ENCODE data around the gene RERE. TPM values are rescaled to one million over a fixed set of nuclear protein-coding genes. Genes with fewer than 3 reads are reported as not detected.

The RERE gene
- polyA plus RNA-seq, 1 of the 3 experiments (the other 2 are of a cell fraction) = 8.1 TPM

GRCh38 chr1:8674481-8674880, 143.0 kb downstream of the RERE start:
- H3K9ac ChIP-seq = no peak overlapping the region
- no peak overlapping the region; the same call in 1 of the 2 replicates for H2AFZ ChIP-seq (ENCODE audit: low read depth)
- H4K20me1 ChIP-seq (ENCODE audit: insufficient read depth) = peaks cover 56% of the 10 kb centered on the region
- H3K4me3 ChIP-seq (ENCODE audit: low read depth in 2 of 2, low read length in 1 of 2) = no peak overlapping the region
- H3K27me3 ChIP-seq (ENCODE audit: insufficient read depth) = no peaks in the 10 kb centered on the region
- 95% methylated on average over 4 of the region's 4 CpGs for WGBS (ENCODE audit: low lambda C conversion rate)
- H3K4me2 ChIP-seq = 0 out of 2 replicates have a peak overlapping the region, but pooled peaks have one; percentile 24
- DNase-seq = no peak
- CTCF ChIA-PET = interaction anchor here (1.0 to 8.6 kb wide), 14 partner anchors 14 to 174 kb away, joined by 3 to 65 read pairs (median 4); no protein-coding TSS in a partner anchor
- peaks cover 70% of the 10 kb centered on the region for H3K79me2 ChIP-seq (ENCODE audit: insufficient read depth)
- peak overlapping the region; percentile 22 to 47; a peak in 2 of 4 replicates for H3K27ac ChIP-seq (ENCODE audit: low read depth in 2 of 2, low read length in 1 of 2)
- no peaks in the 10 kb centered on the region for H3K9me2 ChIP-seq
- H3K36me3 ChIP-seq (replicated peaks in 1 of 2; ENCODE audit: control insufficient read depth in 1 of 2, insufficient read depth in 2 of 2, low read length in 1 of 2) = no peaks in the 10 kb centered on the region
- POLR2A ChIA-PET = interaction anchor here (1.0 kb wide), 1 partner anchor 175 kb away, joined by 3 read pairs; no protein-coding TSS in a partner anchor
- H3K4me1 ChIP-seq (ENCODE audit: control insufficient read depth in 1 of 2, insufficient read depth in 2 of 2, low read depth in 1 of 2, low read length in 1 of 2) = peaks cover 25 to 38% of the 10 kb centered on the region in 2 experiments
- no peaks in the 10 kb centered on the region for H3K9me3 ChIP-seq
- peaks cover 5% of the 10 kb centered on the region for H3F3A ChIP-seq (replicated peaks; ENCODE audit: insufficient read depth)
- TF ChIP-seq MXI1 (IDR thresholded peaks at IDR 0.05; ENCODE audit: low read depth, low read length) (no peak), CHD2 (IDR thresholded peaks at IDR 0.05; ENCODE audit: low read length, partially characterized antibody) (no peak), YY1 (IDR thresholded peaks at IDR 0.05; ENCODE audit: low read depth) (no peak), EP300 (IDR thresholded peaks at IDR 0.05; ENCODE audit: borderline replicate concordance in 1 of 2, low read depth in 1 of 2, low read length in 1 of 2) (no peak), SIN3A (IDR thresholded peaks at IDR 0.05; ENCODE audit: borderline replicate concordance, low read depth, low read length) (no peak), TAF1 (IDR thresholded peaks at IDR 0.05; ENCODE audit: borderline replicate concordance, low read depth, low read length) (no peak)

GRCh38 chr1:8671306-8671917, 146.0 kb downstream of the RERE start:
- DNase-seq = peak; percentile 60
- peaks cover 57% of the 10 kb centered on the region for H4K20me1 ChIP-seq (ENCODE audit: insufficient read depth)

More at GRCh38 chr1:8671306-8671917, 146.0 kb downstream of the RERE start:
- POLR2A ChIA-PET = no interaction called here
- Histone ChIP-seq H3K4me3 (ENCODE audit: low read depth in 2 of 2, low read length in 1 of 2) (no peak overlapping the region), H3K27ac (ENCODE audit: low read depth in 2 of 2, low read length in 1 of 2) (no peak overlapping the region; a peak in 1 of 4 replicates), H3K9me2 (no peaks in the 10 kb centered on the region), H2AFZ (ENCODE audit: low read depth) (no peak overlapping the region), H3K4me1 (ENCODE audit: control insufficient read depth in 1 of 2, insufficient read depth in 2 of 2, low read depth in 1 of 2, low read length in 1 of 2) (peaks cover 30 to 52% of the 10 kb centered on the region in 2 experiments), H3K4me2 (no peak overlapping the region), H3K27me3 (ENCODE audit: insufficient read depth) (no peaks in the 10 kb centered on the region), H3K36me3 (replicated peaks in 1 of 2; ENCODE audit: control insufficient read depth in 1 of 2, insufficient read depth in 2 of 2, low read length in 1 of 2) (no peaks in the 10 kb centered on the region), H3K9ac (no peak overlapping the region), H3K79me2 (ENCODE audit: insufficient read depth) (peaks cover 73% of the 10 kb centered on the region), H3F3A (replicated peaks; ENCODE audit: insufficient read depth) (peaks cover 5% of the 10 kb centered on the region), H3K9me3 (no peaks in the 10 kb centered on the region)
- TF ChIP-seq CTCF (IDR thresholded peaks at IDR 0.05) (peak; percentile 81), TCF12 (IDR thresholded peaks at IDR 0.05) (peak; percentile 52; the same call in 1 of the 2 replicates), RFX5 (IDR thresholded peaks at IDR 0.05; ENCODE audit: low read length) (no peak), GATA2 (CRISPR knock-in tag; IDR thresholded peaks at IDR 0.05) (no peak), USF1 (IDR thresholded peaks at IDR 0.05; ENCODE audit: borderline replicate concordance, low read depth) (no peak), GABPA (IDR thresholded peaks at IDR 0.05; ENCODE audit: low read depth) (no peak), RXRA (IDR thresholded peaks at IDR 0.05; ENCODE audit: borderline replicate concordance, low read depth) (no peak), SMC3 (IDR thresholded peaks at IDR 0.05; ENCODE audit: low read depth, low read length) (peak; percentile 78), NFIC (IDR thresholded peaks at IDR 0.05; ENCODE audit: borderline replicate concordance) (peak; percentile 55; the same call in 1 of the 2 replicates), ZBTB33 (IDR thresholded peaks at IDR 0.05; ENCODE audit: borderline replicate concordance, low read depth) (no peak), REST (IDR thresholded peaks at IDR 0.05; ENCODE audit: low read depth, low read length) (no peak), RAD21 (IDR thresholded peaks at IDR 0.05; ENCODE audit: low read length) (peak; percentile 84), EP300 (IDR thresholded peaks at IDR 0.05; ENCODE audit: borderline replicate concordance in 1 of 2, low read depth in 1 of 2, low read length in 1 of 2) (no peak)
- CTCF ChIA-PET = interaction anchor here (0.6 to 8.6 kb wide), 27 partner anchors 8 to 272 kb away, joined by 3 to 65 read pairs (median 5); no protein-coding TSS in a partner anchor
- WGBS (ENCODE audit: low lambda C conversion rate) = 42% methylated on average over 8 of the region's 8 CpGs

Data from SK-N-SH (cell line).